Stimulated activated CD8-positive, alpha-beta memory T cell treated with anti-CD3 and anti-CD28 coated beads, Interleukin-4, amount 100 ng/mL, for 4 hours (primary cell): ENCODE data around the gene NFE2L2.
A peak's percentile ranks its signal among the peaks of the same experiment; 100 is the strongest.
"Not testable (repeated sequence)": the region's sequence is repeated elsewhere in the genome, so short reads cannot be mapped to it uniquely, and the experiment has no call there.

Experiments used
- DNase-seq, 2 donors: peaks; one replicate each; pipeline ENCODE4 v3.0.0-alpha.2; 2020; ENCODE audit warnings: low read depth in 2 of 2, low spot score in 1 of 2

The NFE2L2 gene

GRCh38 chr2:177264693-177265587 lies at the start of gene NFE2L2:
NFE2L2 (minus strand) TSS chr2:177264727; CDS start chr2:177264576, 151 bp downstream.
- DNase-seq = peak; percentile 94 to 96

- no peak for DNase-seq
Measured at GRCh38 chr2:177314194-177314593, 49.7 kb upstream of the NFE2L2 start.

GRCh38 chr2:177313162-177313781 lies 48.7 kb upstream of the NFE2L2 start:
- DNase-seq = no peak

GRCh38 chr2:177312562-177312961 lies 48.0 kb upstream of the NFE2L2 start:
- DNase-seq = no peak

GRCh38 chr2:177309672-177310309 lies 45.3 kb upstream of the NFE2L2 start:
- DNase-seq = not testable (repeated sequence)

- DNase-seq = no peak
Measured at GRCh38 chr2:177306550-177306949, 42.0 kb upstream of the NFE2L2 start.

- no peak for DNase-seq
Measured at GRCh38 chr2:177303939-177304338, 39.4 kb upstream of the NFE2L2 start.

- DNase-seq = no peak
Measured at GRCh38 chr2:177302552-177302951, 38.0 kb upstream of the NFE2L2 start.

- no peak for DNase-seq
Measured at GRCh38 chr2:177298191-177298590, 33.7 kb upstream of the NFE2L2 start.

- DNase-seq = no peak
Measured at GRCh38 chr2:177296040-177296439, 31.5 kb upstream of the NFE2L2 start.

GRCh38 chr2:177295484-177295883 lies 31.0 kb upstream of the NFE2L2 start:
- no peak for DNase-seq

GRCh38 chr2:177291701-177292100 lies 27.2 kb upstream of the NFE2L2 start:
- no peak for DNase-seq

- DNase-seq = no peak
Measured at GRCh38 chr2:177289824-177290628, 25.5 kb upstream of the NFE2L2 start.

- no peak for DNase-seq
Measured at GRCh38 chr2:177287814-177288213, 23.3 kb upstream of the NFE2L2 start.

- DNase-seq = no peak
Measured at GRCh38 chr2:177285892-177286715, 21.6 kb upstream of the NFE2L2 start.

GRCh38 chr2:177284531-177284930 lies 20.0 kb upstream of the NFE2L2 start:
- no peak for DNase-seq

GRCh38 chr2:177283906-177284305 lies 19.4 kb upstream of the NFE2L2 start:
- DNase-seq = no peak

- DNase-seq = no peak
Measured at GRCh38 chr2:177282787-177283572, 18.5 kb upstream of the NFE2L2 start.

GRCh38 chr2:177282181-177282641 lies 17.7 kb upstream of the NFE2L2 start:
- DNase-seq = no peak
